ENCODE data around the gene BTBD2.

GRCh38 chr19:1980091-1980808 is 35.3 kb downstream of the BTBD2 start:
- no peak for TF ChIP-seq EZH2phosphoT487 (IDR thresholded peaks at IDR 0.05; ENCODE audit: borderline replicate concordance)
- TF ChIP-seq CTCF (conservative IDR thresholded peaks at IDR 0.05; ENCODE audit: low read length) = no peak

Data from Loucy (cell line).